GM10266 (cell line): ENCODE results near the gene RAB26.

Experiments used
- DNase-seq: peaks from one replicate; pipeline ENCODE4 v3.0.0; 2012; ENCODE audit errors: extremely low spot score
- TF ChIP-seq, protein P1 (sequence below): IDR thresholded peaks from 2 replicates; pipeline ENCODE4 v1.5.1; 2012; ENCODE audit warnings: mild to moderate bottlenecking, low read depth; ENCODE audit not compliant: control insufficient read depth, insufficient read depth; ENCODE audit errors: missing control alignments

RAB26 gene

DNA sequence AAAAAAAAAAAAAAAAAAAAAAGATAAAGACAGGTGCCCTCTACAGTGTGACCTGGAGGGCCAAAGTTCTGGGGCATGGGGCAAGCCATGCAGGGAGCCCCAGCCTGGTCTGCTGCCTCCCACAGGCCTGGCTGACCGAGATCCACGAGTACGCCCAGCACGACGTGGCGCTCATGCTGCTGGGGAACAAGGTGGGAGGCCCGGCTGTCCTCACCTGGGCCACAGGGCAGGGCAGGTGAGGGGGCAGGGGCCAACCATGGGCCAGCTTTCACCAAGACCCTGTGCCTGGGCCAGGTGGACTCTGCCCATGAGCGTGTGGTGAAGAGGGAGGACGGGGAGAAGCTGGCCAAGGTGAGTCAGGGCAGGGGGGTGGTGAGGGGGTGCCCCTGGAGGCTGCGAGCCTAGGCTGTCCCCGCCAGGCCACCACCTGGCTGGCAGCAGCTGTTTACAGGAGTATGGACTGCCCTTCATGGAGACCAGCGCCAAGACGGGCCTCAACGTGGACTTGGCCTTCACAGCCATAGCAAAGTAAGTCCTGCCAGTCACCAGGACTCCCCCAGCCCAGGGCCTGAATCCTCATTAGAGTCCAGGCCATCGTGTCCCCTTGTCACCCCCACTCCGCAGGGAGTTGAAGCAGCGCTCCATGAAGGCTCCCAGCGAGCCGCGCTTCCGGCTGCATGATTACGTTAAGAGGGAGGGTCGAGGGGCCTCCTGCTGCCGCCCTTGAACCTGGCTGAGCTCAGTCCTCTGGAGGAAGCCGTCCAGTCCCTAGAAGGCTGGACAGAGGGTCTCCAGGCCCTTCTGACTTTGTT, 4.5 kb downstream of the RAB26 start:
- TF ChIP-seq, protein P1, sequence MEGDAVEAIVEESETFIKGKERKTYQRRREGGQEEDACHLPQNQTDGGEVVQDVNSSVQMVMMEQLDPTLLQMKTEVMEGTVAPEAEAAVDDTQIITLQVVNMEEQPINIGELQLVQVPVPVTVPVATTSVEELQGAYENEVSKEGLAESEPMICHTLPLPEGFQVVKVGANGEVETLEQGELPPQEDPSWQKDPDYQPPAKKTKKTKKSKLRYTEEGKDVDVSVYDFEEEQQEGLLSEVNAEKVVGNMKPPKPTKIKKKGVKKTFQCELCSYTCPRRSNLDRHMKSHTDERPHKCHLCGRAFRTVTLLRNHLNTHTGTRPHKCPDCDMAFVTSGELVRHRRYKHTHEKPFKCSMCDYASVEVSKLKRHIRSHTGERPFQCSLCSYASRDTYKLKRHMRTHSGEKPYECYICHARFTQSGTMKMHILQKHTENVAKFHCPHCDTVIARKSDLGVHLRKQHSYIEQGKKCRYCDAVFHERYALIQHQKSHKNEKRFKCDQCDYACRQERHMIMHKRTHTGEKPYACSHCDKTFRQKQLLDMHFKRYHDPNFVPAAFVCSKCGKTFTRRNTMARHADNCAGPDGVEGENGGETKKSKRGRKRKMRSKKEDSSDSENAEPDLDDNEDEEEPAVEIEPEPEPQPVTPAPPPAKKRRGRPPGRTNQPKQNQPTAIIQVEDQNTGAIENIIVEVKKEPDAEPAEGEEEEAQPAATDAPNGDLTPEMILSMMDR: peak; percentile 22
- DNase-seq: no peak

DNA sequence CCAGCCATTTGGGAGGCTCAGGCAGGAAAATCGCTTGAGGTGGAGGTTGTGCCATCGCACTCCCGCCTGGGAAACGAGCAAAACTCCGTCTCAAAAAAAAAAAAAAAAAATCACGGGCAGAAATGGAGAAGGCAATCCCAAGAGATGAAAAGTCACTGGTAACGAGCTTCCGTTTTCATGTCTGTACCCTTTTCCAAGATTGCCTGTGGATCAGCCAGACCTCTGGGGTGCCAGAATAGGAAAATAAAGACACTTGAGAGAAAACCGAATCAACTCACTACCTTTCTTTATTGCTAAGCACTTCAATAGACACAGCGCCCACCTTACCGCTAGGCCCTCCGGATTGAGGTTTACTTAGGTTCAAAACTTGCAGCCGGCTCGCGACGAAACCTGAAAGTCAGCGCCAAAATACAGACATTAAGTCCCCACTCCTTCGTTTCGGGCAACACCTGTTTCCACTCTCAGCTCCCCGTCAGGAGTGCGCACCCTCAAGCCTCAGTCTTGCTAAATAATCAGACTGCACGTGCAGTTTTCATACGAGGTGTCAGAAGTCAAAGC, 6.2 kb downstream of the RAB26 start:
- no peak for DNase-seq

DNA sequence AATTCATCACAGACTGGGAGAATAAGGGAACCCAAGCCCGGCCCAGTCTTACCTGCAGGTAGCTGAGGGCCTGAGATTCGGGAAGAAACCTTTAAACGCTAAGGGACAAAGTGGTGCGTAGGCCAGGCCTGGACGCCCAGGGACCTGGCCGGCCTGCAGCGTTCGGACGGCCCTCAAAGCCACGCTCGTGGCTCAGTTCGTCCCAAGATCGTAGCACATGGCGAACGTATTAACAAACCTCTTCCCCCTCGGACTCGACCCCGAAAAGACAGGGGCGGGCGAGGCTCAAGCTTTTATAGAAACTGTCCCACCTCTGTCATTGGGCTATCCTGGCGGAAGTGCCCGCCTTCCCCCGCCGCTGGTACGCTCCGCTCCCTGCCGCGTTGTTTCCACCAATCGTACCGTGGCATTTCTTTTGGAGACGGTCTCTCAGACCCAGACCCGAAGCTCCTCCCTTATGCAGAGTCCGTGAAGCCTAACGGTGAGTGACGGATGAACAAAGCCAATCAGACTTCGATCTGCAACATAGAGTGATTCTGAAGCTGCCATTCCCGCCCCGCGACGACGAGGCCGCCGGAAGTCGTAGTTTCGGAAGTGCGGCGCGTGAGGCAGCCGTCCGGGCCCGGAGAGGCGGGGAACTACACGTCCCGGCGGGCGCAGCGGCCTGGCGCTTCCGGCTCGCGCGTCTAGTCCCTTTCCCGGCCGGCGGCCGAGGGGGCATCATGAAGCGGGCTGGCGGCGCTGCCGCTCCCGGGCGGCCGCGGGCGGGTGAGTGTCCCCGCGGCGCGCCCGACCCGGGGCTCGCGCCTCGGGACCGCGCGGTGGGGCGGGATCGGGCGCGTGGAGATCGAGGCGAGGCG, 6.9 kb downstream of the RAB26 start, which contains the start of gene TRAF7:
TRAF7 (plus strand) TSS at position 692 of the 860 bp plus-strand sequence. CDS start 8,139 bp downstream, outside the sequence.
- peak; percentile 100 for DNase-seq
- TF ChIP-seq, protein P1: no peak

More for the DNA sequence above, 6.2 kb downstream of the RAB26 start:
- TF ChIP-seq, protein P1: no peak

DNA sequence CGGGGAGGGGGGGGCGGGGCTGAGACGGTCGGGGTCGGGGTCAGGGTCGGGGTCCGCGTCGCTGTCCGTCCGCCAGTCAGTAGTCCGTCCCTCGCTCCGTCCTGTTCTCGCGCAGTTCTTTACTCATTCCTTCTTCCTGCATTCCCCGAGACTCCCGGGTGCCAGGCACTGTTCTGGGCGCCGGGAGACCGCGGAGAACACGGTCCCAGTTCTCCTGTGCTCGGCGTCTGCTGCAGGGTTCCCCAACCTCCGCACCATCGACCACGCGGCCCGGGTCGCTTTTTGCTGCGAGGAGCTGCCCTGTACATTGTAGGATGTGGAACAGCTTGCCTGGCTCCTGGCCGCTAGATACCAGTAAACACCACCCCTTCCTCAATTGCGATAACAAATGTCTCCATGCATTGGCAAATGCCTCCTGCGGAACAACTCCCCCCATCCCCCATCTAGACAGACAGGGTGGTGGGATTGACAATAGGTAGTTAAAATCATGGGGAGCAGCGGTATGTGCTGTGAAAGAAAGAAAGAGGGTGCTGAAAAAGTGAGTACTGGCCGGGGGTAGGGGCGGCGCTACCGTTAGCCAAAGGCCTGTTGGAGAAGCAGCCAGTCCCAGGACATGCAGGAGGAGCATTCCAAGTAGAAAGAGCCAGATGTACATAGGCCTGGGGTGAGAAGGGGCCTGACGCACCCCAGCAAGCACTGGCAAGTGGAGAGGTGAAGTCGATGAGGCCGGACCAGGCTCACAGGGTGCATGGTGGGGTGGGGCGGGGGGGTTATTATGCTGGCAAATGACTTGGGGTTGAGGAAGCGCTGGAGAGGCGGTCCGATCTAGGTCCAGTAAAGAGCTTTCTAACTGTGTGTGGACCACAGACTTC, 7.8 kb downstream of the RAB26 start:
- DNase-seq: no peak
- TF ChIP-seq, protein P1: no peak

DNA sequence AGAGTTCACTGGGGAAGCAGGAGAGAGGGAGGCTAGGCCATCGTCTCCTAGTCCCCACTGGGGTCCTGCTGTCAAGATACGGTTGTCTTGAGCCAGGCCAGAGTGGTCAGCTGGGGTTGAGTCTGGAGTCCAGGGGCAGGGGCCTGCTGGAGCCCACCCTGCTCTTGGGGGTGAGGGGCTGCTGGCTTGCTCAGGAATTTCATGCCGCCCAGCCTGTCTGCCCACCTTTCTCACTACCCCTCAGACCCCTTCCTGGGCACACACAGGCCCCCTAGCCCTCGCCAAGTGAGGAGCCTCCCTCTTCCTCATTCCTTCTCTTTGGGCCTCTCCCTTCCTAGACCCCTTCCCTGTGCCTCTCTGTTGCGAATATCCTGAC, 8.4 kb downstream of the RAB26 start:
- DNase-seq: no peak
- TF ChIP-seq, protein P1: no peak

DNA sequence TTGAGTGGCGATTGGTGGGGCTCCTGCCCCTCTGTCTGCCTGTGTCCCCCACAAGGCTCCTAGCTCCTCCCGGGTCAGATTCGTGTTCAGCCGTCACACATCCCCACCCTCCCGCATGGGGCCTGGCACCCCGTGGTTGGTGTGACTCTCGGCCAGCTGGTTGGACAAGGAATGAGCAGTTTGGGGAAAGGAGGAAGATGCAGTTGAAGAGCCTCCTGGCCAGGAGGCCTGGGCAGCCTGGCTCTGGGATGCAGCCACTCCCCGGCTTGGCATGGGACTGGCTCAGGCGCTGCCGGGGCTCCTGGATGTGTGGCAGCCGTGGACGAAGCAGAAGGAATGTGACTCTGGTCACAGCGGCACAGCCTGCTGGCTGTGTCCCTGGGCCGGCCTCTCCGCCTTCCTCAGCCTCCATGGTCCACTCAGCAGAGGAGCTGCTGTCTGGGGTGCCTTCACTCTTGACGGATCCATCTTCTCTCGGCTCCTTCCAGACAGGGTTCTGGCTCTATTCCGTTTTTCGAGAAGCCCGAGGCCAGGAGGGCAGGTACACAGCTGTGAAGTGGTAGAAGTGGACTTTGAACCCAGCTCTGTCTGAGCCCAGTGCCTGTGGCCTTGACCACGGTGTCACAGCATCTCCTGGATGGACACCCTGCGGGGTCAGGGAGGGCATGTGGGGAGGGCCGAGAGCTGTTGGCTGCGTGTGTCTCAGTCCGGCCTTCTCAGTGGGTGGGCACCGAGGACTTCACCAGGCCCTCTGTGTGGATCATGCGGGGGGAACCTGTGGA, 9.2 kb downstream of the RAB26 start:
- TF ChIP-seq, protein P1: no peak
- no peak for DNase-seq
